HG03354 (cell line): ENCODE measurements around the gene LDLRAD3.

ENCODE experiments used
- ATAC-seq: cut with Tn5 transposase; IDR thresholded peaks from one replicate; pipeline ENCODE4 v1.9.1; 2021; ENCODE audit warnings: mild to moderate bottlenecking; ENCODE audit not compliant: unreplicated experiment, poor library complexity, severe bottlenecking

LDLRAD3 gene

DNA sequence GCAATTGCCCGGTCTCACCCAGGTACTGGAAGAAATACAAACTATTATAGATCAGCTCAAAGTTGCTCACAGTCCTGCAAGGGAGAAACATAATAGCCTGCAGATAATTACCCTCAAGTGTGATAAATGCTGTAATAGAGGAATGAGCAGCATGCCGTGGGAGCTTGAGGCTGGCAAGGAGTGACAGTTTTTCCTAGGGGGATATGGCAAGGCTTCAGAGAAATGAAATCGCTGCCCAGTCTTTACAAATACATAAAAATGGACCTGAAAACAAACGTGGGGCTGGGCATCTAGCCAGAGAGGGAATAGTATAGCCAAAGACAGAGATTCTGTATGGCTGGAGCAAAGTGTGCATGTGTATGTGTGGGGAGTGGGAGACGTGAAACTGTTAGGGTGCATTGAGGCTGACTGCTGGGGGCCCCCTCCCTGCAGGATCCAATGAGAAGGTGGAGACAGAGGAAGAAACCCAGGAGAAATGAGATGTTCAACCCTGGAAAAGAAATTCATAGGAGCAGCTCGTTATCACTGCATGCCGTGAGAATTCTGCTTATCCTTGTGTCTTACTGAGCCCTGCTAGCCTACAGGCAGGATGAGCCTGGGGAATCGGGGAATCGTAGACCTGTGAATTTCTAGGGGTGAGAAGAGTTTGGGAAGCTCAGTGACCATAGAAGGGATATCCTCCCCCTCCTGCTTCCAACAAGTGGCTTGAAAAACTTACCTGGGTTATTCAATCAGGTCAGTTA is 167.0 kb downstream of the LDLRAD3 start:
- no peak for ATAC-seq

GRCh38 chr11:36114095-36114494 is 170.2 kb downstream of the LDLRAD3 start:
- ATAC-seq: no peak

DNA sequence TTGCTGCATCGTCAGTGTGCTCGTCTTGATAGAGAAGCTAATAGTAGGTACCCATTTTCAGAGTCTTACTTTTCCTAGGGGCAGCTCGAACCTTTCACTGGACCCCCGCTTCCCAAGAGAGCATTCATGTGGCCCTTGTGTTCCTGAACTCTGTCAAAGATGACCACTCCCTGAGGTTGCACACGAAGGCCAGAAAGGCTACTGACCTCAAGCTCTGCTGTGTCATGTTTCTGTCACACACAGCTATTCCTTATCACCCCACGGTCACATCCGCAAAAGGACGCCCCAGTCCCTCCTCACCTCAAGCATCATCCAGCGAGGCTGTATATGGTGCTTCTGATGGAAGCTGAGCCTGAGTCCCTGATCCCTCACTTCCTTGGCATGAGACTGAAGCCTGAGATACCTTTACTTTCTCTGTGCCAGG is 171.5 kb downstream of the LDLRAD3 start:
- no peak for ATAC-seq

- no peak for ATAC-seq
Observed at GRCh38 chr11:36116161-36116560, 172.3 kb downstream of the LDLRAD3 start.

- ATAC-seq: no peak
Observed at GRCh38 chr11:36118084-36118483, 174.2 kb downstream of the LDLRAD3 start.

GRCh38 chr11:36119300-36119699 is 175.4 kb downstream of the LDLRAD3 start:
- ATAC-seq: no peak

- ATAC-seq: no peak
Observed at GRCh38 chr11:36121054-36121453, 177.2 kb downstream of the LDLRAD3 start.

DNA sequence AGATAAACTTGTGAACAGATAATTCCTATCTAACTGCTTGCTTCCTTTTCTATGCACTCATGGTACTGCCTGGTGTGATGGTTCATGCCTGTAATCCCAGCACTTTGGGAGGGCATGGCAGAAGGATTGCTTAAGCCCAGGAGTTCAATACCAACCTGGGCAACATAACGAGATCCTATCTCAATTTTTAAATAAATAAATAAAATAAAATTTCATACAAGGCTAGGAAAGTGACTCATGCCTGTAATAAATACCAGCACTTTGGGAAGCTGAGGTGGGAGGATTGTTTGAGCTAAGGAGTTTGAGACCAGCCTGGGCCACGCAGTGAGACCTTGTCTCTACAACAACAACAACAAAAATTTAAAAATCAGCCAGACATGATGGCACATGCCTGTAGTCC is 178.8 kb downstream of the LDLRAD3 start:
- ATAC-seq: no peak

DNA sequence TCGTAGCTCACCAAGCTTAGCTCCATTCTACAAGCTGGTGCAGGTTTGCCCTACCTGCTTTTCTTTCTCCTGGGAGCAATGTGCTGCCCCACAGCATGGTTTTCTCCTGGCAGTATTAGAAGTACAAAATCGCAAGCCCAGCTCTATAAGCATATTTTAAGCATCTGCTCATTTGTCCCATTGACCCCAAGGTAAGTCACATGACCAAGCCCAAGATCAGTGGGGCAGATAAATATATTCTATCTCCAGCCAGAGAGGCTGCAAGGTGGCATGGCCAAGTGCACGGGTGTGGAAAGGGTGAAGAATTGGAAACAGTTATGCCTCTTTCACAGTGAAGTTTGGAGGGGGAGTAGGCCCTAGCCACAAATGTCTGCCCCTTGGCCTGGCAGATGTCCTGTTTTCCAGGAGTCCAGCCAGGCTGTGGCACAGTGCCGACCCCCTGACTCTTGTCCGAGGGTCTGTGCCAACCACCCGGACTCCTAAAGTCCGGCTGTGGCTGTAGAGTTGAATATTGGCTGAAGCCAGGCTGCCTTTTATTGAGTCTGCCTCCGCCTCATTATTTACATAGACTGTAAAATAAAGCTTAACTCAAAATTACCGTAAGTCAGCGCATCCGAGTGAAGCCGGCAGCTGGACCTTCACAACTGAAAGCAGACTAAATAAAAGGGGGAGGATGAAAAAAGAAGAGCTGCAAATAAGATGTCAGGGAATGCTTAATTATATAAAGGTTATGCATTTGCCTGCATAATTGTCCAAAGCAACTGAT is 179.7 kb downstream of the LDLRAD3 start:
- ATAC-seq: no peak

DNA sequence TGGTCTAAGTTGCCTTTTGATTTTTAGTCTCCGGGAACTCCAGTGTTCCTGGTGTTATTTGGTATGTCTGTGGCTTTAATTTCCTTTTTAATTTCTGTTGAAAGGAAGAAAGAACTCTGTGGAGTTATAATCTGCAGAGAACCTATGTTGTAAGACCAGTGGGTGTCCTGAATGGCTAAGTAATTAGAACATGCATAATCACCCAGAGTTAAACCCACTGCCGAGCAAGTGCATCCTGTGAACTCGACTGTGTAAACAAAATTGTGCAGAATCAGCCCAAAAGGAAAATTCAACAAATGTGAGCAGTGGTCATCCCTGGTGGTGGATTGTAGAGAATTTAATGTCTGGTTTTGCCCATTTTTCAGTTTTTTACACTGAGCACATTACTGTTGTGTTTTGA is 182.8 kb downstream of the LDLRAD3 start:
- no peak for ATAC-seq

DNA sequence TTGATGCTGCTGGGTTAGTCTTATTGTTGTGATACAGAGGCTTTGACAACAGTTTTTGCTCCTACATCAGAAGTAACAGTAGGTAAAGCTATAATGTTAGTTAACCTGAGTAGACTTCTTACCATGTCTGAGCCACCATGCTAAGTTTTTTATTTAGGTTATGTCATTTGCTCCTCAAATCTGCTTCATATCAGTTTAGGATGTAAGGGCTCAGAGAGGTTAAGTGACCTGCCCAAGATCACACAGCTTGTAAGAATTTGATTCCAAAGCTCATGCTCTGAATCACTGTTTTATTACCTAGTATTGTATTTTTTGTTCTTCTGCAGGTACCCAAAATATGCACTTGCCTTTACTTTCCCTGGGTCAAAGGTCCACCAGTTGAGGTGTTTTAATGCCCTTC is 183.7 kb downstream of the LDLRAD3 start:
- ATAC-seq: no peak

DNA sequence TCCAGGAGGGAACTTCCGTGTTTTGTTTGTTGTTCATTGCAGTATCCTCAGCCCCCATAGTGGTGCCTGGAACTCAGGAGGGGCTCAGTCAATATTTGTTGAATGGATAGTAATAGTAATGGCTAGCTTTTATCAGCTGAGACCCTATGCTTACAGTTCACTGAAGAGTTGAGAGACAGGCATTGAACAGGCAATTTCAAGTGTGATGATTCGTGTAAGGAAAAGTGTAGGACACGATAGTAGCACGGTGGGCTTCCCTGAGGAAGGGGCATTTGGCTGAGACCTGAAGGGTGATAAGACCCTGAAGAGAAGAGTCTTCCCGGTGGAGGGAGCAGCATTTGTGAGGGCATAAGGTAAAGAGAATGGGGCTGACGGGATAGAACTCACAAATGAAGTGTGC is 186.1 kb downstream of the LDLRAD3 start:
- no peak for ATAC-seq

DNA sequence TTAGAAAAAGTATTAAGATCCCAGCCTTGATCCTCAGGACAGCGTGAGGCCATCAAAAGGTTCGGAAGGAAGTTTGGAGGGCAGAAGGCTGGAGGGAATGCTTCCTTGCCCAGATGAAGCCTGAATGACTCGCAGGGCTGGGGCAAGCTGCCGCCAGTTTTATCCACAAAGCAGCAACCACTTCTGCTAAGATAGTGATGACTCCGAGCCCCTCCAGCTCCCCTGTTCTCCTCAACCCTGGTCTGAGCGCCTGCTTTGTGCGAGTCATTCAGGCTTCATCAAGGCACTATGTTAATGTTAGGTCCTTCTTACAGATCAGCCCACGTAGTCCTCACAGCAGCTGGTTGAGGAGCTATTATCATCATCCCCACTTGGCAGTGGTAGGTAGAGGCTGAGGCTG is 186.5 kb downstream of the LDLRAD3 start:
- no peak for ATAC-seq

DNA sequence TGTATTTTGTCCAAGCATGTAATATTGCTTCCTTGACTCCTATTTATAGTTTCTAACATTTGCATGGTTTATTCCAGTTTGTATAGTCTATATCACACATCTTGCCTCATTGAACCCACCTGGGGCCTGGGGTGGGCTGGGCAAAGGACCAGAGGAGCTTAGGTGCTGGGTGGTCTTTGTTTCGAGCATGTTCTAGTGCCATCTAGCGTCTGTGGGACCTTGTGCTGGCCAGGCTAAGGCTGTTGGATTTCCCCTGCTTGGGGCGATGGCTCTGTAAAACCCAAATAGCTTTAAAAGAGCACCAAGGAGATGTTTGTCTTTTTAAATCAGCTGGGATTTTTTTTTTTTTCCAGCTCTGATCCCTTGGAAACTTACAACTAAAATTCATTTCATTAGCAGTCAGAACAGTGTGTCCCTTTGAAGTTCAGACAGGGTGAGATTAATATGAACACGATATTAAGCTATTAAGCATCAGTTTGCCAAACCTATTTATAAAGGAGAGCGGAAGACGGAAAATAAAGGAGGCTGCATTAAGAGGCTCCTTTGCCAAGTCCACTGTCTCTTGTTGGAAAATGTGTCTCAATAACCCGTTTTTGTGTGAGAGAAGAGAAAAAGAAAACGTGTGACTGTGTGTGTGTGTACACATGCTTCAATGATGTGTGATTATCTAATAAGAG is 188.0 kb downstream of the LDLRAD3 start:
- no peak for ATAC-seq

GRCh38 chr11:36132940-36133339 is 189.1 kb downstream of the LDLRAD3 start:
- ATAC-seq: no peak

- no peak for ATAC-seq
Observed at GRCh38 chr11:36135076-36135475, 191.2 kb downstream of the LDLRAD3 start.

DNA sequence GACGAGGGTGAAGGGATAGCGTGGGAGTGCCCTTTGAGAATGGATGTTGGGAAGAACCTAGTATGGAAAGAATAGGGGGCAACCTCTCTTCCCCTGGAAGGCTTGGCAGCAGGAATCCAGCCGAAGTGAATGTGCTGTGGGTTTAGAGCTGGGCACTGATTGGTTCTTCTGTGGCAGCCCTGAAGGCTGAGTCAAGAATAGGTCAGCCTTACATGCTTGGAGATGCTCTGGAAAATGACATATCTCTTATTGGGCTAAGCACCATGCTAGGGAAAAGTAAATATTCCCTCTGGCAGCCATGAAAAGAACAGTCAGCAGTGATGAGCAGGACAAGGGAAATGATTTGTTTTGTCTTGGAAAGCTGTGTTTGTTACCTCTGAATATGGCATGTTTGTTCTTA is 195.9 kb downstream of the LDLRAD3 start:
- no peak for ATAC-seq

- ATAC-seq: no peak
Observed at GRCh38 chr11:36141196-36141953, 197.5 kb downstream of the LDLRAD3 start.

DNA sequence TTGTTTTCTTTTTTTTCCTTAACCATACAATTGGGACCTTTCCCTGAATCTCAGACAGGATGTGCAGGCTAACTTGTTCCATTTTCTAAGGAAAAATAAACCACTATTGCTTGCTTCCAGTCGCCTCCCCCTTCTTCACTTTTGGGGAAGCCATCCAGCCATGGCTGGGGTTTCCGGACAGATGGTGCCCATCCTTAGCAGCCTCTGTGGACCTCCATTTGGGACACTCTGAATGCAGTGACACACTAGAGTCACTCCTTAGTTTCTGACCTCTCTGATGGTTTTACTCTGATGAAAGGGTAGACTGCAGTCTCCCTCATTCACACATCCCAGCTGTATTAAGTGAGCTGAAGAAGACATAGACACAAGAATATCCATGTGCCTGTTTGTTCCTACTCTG is 198.1 kb downstream of the LDLRAD3 start:
- no peak for ATAC-seq

- ATAC-seq: no peak
Observed at GRCh38 chr11:36142439-36142838, 198.6 kb downstream of the LDLRAD3 start.
